Endothelial cell of umbilical vein (primary cell): ENCODE data around the gene PDX1.

Experiments used
- EZH2 ChIP-seq: IDR thresholded peaks from 2 replicates; pipeline ENCODE4 v1.6.1; 2012; ENCODE audit warnings: borderline replicate concordance, low read depth, mild to moderate bottlenecking, moderate library complexity, low read length, inconsistent platforms; ENCODE audit not compliant: severe bottlenecking
- FOS ChIP-seq: IDR thresholded peaks from 2 replicates; pipeline ENCODE4 v1.6.1; 2011; ENCODE audit warnings: mild to moderate bottlenecking, low read length, moderate library complexity, borderline replicate concordance; ENCODE audit not compliant: insufficient read depth
- JUN ChIP-seq: IDR thresholded peaks from 2 replicates; pipeline ENCODE4 v1.6.1; 2011; ENCODE audit warnings: borderline replicate concordance, low read depth; ENCODE audit not compliant: insufficient read length, insufficient read depth
- MAX ChIP-seq: IDR thresholded peaks from 2 replicates; pipeline ENCODE4 v1.6.1; 2011; ENCODE audit not compliant: insufficient read depth, insufficient read length
- MYC ChIP-seq: IDR thresholded peaks from one replicate; pipeline ENCODE4 v1.6.1; 2011; ENCODE audit warnings: mild to moderate bottlenecking, low read depth, low read length
- POLR2A ChIP-seq: IDR thresholded peaks from 2 replicates; pipeline ENCODE4 v1.6.1; 2012; ENCODE audit warnings: low read depth, mild to moderate bottlenecking, control low read depth, low read length
- POLR2AphosphoS5 ChIP-seq: IDR thresholded peaks from 2 replicates; pipeline ENCODE4 v1.6.1; 2012; ENCODE audit warnings: low read depth, mild to moderate bottlenecking, control low read depth, low read length, moderate library complexity; ENCODE audit not compliant: insufficient read depth
- TF ChIP-seq, protein P1 (sequence below), 2 donors: IDR thresholded peaks; 1 replicate in 1 of 2; 2 replicates in 1 of 2; pipeline ENCODE4 v1.5.1; 2011; ENCODE audit warnings: low read length in 2 of 2, mild to moderate bottlenecking in 2 of 2, moderate library complexity in 2 of 2, control low read depth in 1 of 2, inconsistent platforms in 1 of 2, low read depth in 1 of 2; ENCODE audit not compliant: insufficient read depth in 1 of 2; ENCODE audit errors: extremely low read depth in 1 of 2

- no peak for TF ChIP-seq JUN
- no peak for TF ChIP-seq EZH2
- TF ChIP-seq POLR2A = no peak
- TF ChIP-seq, protein P1, sequence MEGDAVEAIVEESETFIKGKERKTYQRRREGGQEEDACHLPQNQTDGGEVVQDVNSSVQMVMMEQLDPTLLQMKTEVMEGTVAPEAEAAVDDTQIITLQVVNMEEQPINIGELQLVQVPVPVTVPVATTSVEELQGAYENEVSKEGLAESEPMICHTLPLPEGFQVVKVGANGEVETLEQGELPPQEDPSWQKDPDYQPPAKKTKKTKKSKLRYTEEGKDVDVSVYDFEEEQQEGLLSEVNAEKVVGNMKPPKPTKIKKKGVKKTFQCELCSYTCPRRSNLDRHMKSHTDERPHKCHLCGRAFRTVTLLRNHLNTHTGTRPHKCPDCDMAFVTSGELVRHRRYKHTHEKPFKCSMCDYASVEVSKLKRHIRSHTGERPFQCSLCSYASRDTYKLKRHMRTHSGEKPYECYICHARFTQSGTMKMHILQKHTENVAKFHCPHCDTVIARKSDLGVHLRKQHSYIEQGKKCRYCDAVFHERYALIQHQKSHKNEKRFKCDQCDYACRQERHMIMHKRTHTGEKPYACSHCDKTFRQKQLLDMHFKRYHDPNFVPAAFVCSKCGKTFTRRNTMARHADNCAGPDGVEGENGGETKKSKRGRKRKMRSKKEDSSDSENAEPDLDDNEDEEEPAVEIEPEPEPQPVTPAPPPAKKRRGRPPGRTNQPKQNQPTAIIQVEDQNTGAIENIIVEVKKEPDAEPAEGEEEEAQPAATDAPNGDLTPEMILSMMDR (IDR thresholded peaks at IDR 0.05; ENCODE audit: extremely low read depth in 1 of 2, insufficient read depth in 1 of 2, low read depth in 1 of 2, low read length in 2 of 2) = no peak
- no peak for TF ChIP-seq POLR2AphosphoS5
- no peak for TF ChIP-seq FOS
- TF ChIP-seq MAX = no peak
- no peak for TF ChIP-seq MYC
Measured at GRCh38 chr13:27896726-27897125, 23.1 kb upstream of the PDX1 start.
